LNCaP clone FGC (cell line): ENCODE measurements around the gene IFNA6.

ENCODE experiments used
- DNase-seq: peaks from one replicate; pipeline ENCODE4 v3.0.0-alpha.2; 2011; ENCODE audit warnings: low read depth
- H3K4me3 ChIP-seq: 2 replicates; pipeline ENCODE4 v1.5.1; 2011; ENCODE audit warnings: mild to moderate bottlenecking, low read depth, low read length, control low read depth
- CTCF ChIP-seq: IDR thresholded peaks from 2 replicates; pipeline ENCODE4 v1.5.1; 2012; ENCODE audit warnings: mild to moderate bottlenecking; ENCODE audit not compliant: control insufficient read depth, insufficient read depth; ENCODE audit errors: extremely low read depth

IFNA6 gene

GRCh38 chr9:21348430-21348970, 2.2 kb downstream of the IFNA6 start:
- no peak for TF ChIP-seq CTCF
- no peak overlapping the region for H3K4me3 ChIP-seq
- no peak for DNase-seq

GRCh38 chr9:21340735-21341134, 10.0 kb downstream of the IFNA6 start:
- no peak for DNase-seq
- TF ChIP-seq CTCF, result no peak
- H3K4me3 ChIP-seq, result no peak overlapping the region

- no peak for TF ChIP-seq CTCF
- DNase-seq, result no peak
These were observed 14.2 kb downstream of the IFNA6 start for GRCh38 chr9:21336457-21336856.

GRCh38 chr9:21334701-21335632, 15.7 kb downstream of the IFNA6 start, which contains the start of gene KLHL9:
KLHL9 (minus strand) TSS chr9:21335404; CDS start chr9:21334859, 545 bp downstream.
- no peak for TF ChIP-seq CTCF
- peak; percentile 63 for DNase-seq
- peak within 1 kb of the TSS; percentile 95 for H3K4me3 ChIP-seq

More at GRCh38 chr9:21336457-21336856, 14.2 kb downstream of the IFNA6 start:
- H3K4me3 ChIP-seq, result no peak overlapping the region

- no peak for DNase-seq
- TF ChIP-seq CTCF, result no peak
- H3K4me3 ChIP-seq, result no peak overlapping the region
These were observed 17.5 kb downstream of the IFNA6 start for GRCh38 chr9:21333226-21333625.

GRCh38 chr9:21331676-21332402, 18.8 kb downstream of the IFNA6 start:
- DNase-seq, result no peak
- no peak for TF ChIP-seq CTCF
- no peak overlapping the region for H3K4me3 ChIP-seq
